ENCODE data around the gene PNPLA2. TPM values are rescaled to one million over a fixed set of nuclear protein-coding genes. Genes with fewer than 3 reads are reported as not detected.

The PNPLA2 gene
- total RNA-seq, 1 experiment from 2014 or later, result 40.2 TPM

GRCh38 chr11:770642-771616, 47.8 kb upstream of the PNPLA2 start:
- no peak for TF ChIP-seq CTCF (conservative IDR thresholded peaks at IDR 0.05; ENCODE audit: low read depth, low read length)
- no peak for TF ChIP-seq EZH2phosphoT487 (IDR thresholded peaks at IDR 0.05; ENCODE audit: borderline replicate concordance, low read length)
- TF ChIP-seq EZH2 (IDR thresholded peaks at IDR 0.05; ENCODE audit: low read length, unreplicated experiment), result no peak
- no peak for ATAC-seq

DNA sequence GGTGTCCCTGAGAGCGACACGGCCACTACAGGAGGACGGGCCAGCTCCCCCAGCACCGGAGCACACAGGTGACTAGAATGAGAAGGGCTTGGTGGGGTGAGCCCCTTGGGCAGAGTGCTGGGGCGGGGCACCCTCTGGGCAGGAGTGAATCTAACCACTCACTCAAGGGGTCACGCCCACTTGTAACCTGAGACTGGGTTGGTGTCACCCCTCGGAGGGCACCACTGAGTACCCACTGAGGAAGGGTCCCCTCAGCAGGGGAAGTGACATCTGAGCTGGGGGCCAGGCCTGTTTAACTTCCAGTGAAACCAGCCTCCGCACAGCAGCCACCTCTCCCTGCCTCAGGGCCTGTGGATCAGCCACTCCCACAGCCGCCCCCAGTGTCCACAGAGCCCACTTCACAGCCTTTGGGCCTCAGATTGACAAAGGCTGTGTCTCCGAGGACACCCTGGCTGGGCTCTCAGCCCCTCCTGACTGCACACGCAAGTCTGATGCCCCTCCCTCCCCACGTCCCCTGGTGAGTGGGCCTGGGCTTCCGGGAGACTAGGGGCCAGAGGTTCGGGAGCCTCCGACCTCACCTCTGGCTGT, 47.0 kb upstream of the PNPLA2 start:
- Histone ChIP-seq H2AFZ (ENCODE audit: low read length) (no peak overlapping the region), H3K27me3 (ENCODE audit: low read length) (no peaks in the 10 kb centered on the region), H3K9me3 (ENCODE audit: low read length) (no peaks in the 10 kb centered on the region), H3K4me2 (ENCODE audit: low read length) (no peak overlapping the region), H3K36me3 (ENCODE audit: low read depth, low read length) (peaks cover 34% of the 10 kb centered on the region; the same call in 1 of the 2 replicates), H3K9ac (ENCODE audit: low read length) (no peak overlapping the region), H3K9me2 (replicated peaks; ENCODE audit: low read length) (no peaks in the 10 kb centered on the region), H3K27ac (ENCODE audit: low read length) (no peak overlapping the region), H3F3A (ENCODE audit: low read length, unreplicated experiment) (no peaks in the 10 kb centered on the region), H3K4me1 (ENCODE audit: insufficient read depth, low read length) (peaks cover 17% of the 10 kb centered on the region), H3K4me3 (ENCODE audit: low read length) (no peak overlapping the region), H3K79me2 (ENCODE audit: low read length) (peaks cover 57% of the 10 kb centered on the region), H4K20me1 (ENCODE audit: low read length) (peaks cover 26% of the 10 kb centered on the region)
- no peak for TF ChIP-seq EZH2phosphoT487 (IDR thresholded peaks at IDR 0.05; ENCODE audit: borderline replicate concordance, low read length)
- TF ChIP-seq EZH2 (IDR thresholded peaks at IDR 0.05; ENCODE audit: low read length, unreplicated experiment), result no peak
- TF ChIP-seq CTCF (conservative IDR thresholded peaks at IDR 0.05; ENCODE audit: low read depth, low read length), result no peak
- BruUV-seq (replicated peaks), result no TSS peak
- no peak for ATAC-seq
- POLR2A ChIA-PET (ENCODE audit: unreplicated experiment), result no interaction called here
- intact Hi-C loops (cut with micrococcal nuclease), result no loop called here
- no peak for DNase-seq
- CTCF ChIA-PET, result no interaction called here

More at GRCh38 chr11:770642-771616, 47.8 kb upstream of the PNPLA2 start:
- Histone ChIP-seq H3K4me3 (ENCODE audit: low read length) (no peak overlapping the region), H3K79me2 (ENCODE audit: low read length) (peaks cover 49% of the 10 kb centered on the region), H3K9me2 (replicated peaks; ENCODE audit: low read length) (no peaks in the 10 kb centered on the region), H3F3A (ENCODE audit: low read length, unreplicated experiment) (no peaks in the 10 kb centered on the region), H3K27ac (ENCODE audit: low read length) (no peak overlapping the region), H3K4me1 (ENCODE audit: insufficient read depth, low read length) (peaks cover 17% of the 10 kb centered on the region), H4K20me1 (ENCODE audit: low read length) (peaks cover 26% of the 10 kb centered on the region), H3K9ac (ENCODE audit: low read length) (no peak overlapping the region), H3K9me3 (ENCODE audit: low read length) (no peaks in the 10 kb centered on the region), H3K27me3 (ENCODE audit: low read length) (no peaks in the 10 kb centered on the region), H2AFZ (ENCODE audit: low read length) (no peak overlapping the region), H3K36me3 (ENCODE audit: low read depth, low read length) (peaks cover 35% of the 10 kb centered on the region; the same call in 1 of the 2 replicates), H3K4me2 (ENCODE audit: low read length) (no peak overlapping the region)
- CTCF ChIA-PET, result no interaction called here
- BruUV-seq (replicated peaks), result no TSS peak
- DNase-seq, result no peak
- intact Hi-C loops (cut with micrococcal nuclease), result no loop called here
- POLR2A ChIA-PET (ENCODE audit: unreplicated experiment), result no interaction called here

Data from PC-3 (cell line).